Nephron (organoid): Measurements from ENCODE around the gene AIG1.

Experiments used
- H3K27ac Mint-ChIP-seq, 3 experiments: 2 replicates each; pipeline ENCODE4 v1.8.0; 2020; ENCODE audit warnings: mixed read lengths in 3 of 3, mild to moderate bottlenecking in 2 of 3, moderate library complexity in 1 of 3
- H3K27me3 Mint-ChIP-seq: 2 replicates; pipeline ENCODE4 v1.8.0; 2021; ENCODE audit warnings: low read depth, mild to moderate bottlenecking, moderate library complexity, mixed read lengths
- H3K36me3 Mint-ChIP-seq: 2 replicates; pipeline ENCODE4 v1.8.0; 2020; ENCODE audit warnings: low read depth, mixed read lengths
- H3K4me1 Mint-ChIP-seq: 2 replicates; pipeline ENCODE4 v1.8.0; 2020; ENCODE audit warnings: mixed read lengths
- H3K4me3 Mint-ChIP-seq, 3 experiments: 2 replicates each; pipeline ENCODE4 v1.8.0; 2020; ENCODE audit warnings: mild to moderate bottlenecking in 3 of 3, mixed read lengths in 3 of 3, moderate library complexity in 2 of 3
- H3K9me3 Mint-ChIP-seq: 2 replicates; pipeline ENCODE4 v1.8.0; 2020; ENCODE audit warnings: mixed read lengths
- CTCF ChIP-seq, 3 experiments: fragments of 200-600 bp; sonication (generic); IDR thresholded peaks; one replicate each; pipeline ENCODE4 v1.5.0; 2021; ENCODE audit warnings: antibody characterized with exemption in 3 of 3; ENCODE audit not compliant: unreplicated experiment in 3 of 3

Gene AIG1

DNA sequence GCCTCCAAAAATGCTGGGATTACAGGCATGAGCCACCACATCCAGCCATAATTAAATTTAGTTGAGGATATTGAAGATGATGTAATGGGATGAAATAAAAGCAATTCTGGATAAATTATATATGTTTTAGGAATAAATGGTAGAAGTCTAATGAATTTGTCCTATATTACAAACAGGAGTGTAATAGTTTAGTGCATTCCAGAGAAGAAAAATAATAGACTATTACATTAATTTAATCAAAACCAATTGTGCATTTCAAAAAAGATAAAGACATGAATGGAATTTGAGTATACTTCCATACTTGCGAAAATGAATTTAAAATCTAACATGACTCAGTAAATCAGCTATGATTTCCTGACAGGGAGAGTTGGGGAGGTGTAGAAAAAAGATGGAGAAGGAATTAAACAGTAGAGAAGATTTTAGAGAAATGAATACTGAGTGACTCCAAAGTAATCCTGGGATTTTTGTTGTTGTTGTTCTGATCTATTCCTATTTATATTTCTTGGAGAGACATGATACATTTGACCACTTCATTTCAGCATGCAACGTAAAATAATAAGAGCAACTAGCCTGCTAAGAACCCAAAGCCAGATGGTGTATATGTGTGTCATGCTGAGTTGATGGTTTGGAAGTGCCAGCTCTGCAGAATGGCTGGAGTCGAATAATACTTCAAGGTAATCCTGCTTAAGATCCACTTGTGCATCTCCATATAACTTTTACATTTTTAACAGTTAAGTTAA lies 67.4 kb downstream of the AIG1 start:
- no peak for TF ChIP-seq CTCF (IDR thresholded peaks at IDR 0.05; ENCODE audit: unreplicated experiment in 3 of 3)
- peaks cover 34% of the 10 kb centered on the region for H3K36me3 Mint-ChIP-seq
- H3K27me3 Mint-ChIP-seq: no peaks in the 10 kb centered on the region
- no peak overlapping the region for H3K27ac Mint-ChIP-seq
- H3K9me3 Mint-ChIP-seq: peaks cover 15% of the 10 kb centered on the region
- no peaks in the 10 kb centered on the region for H3K4me1 Mint-ChIP-seq
- H3K4me3 Mint-ChIP-seq: no peak overlapping the region

GRCh38 chr6:143128681-143129015 lies 68.0 kb downstream of the AIG1 start:
- TF ChIP-seq CTCF (IDR thresholded peaks at IDR 0.05; ENCODE audit: unreplicated experiment in 3 of 3): no peak
- no peak overlapping the region for H3K27ac Mint-ChIP-seq
- H3K27me3 Mint-ChIP-seq: no peaks in the 10 kb centered on the region
- peaks cover 34% of the 10 kb centered on the region for H3K36me3 Mint-ChIP-seq
- no peak overlapping the region for H3K4me3 Mint-ChIP-seq
- H3K9me3 Mint-ChIP-seq: peaks cover 15% of the 10 kb centered on the region
- no peaks in the 10 kb centered on the region for H3K4me1 Mint-ChIP-seq

DNA sequence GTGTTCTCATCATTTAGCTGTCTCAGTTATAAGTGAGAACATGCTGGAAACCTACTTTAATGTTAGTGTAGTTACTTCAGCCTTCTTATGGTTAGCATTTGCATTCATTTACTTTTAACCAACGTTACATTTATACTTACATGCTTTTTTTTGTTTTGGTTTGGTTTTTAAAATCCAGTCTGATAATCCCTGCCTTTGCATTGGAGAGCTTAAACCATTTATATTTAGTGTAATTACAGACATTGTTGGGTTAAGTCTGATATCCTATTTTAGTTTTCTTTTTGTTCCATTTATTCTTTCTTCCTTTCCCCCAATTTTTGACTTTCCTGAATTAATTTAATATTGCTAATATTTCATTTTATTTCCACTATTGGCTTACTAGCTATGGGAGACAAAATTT lies 70.2 kb downstream of the AIG1 start:
- H3K4me3 Mint-ChIP-seq: no peak overlapping the region
- peaks cover 34% of the 10 kb centered on the region for H3K36me3 Mint-ChIP-seq
- no peaks in the 10 kb centered on the region for H3K27me3 Mint-ChIP-seq
- no peak for TF ChIP-seq CTCF (IDR thresholded peaks at IDR 0.05; ENCODE audit: unreplicated experiment in 3 of 3)
- H3K9me3 Mint-ChIP-seq: peaks cover 15% of the 10 kb centered on the region
- H3K4me1 Mint-ChIP-seq: no peaks in the 10 kb centered on the region
- H3K27ac Mint-ChIP-seq: no peak overlapping the region

DNA sequence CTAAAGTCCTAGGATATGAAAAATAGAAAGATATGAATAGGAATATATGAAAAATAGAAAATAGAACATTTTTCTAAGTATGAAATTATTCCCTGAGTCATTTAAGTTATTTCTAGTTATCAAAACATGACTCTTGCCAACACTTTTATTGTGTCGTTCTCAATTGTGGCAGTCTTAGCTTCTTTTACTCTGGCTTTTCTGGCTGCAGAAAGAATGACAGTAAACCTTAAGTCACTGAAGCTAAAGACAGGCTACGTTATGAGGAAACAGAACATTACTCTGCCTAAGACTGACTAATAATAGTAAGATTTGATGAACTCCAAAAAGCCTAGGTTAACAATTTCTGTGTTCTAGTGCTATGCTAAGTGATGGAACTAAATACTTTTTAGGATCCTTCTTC lies 74.6 kb downstream of the AIG1 start:
- no peak overlapping the region for H3K4me3 Mint-ChIP-seq
- H3K9me3 Mint-ChIP-seq: peaks cover 11% of the 10 kb centered on the region
- H3K4me1 Mint-ChIP-seq: no peaks in the 10 kb centered on the region
- no peaks in the 10 kb centered on the region for H3K27me3 Mint-ChIP-seq
- no peak for TF ChIP-seq CTCF (IDR thresholded peaks at IDR 0.05; ENCODE audit: unreplicated experiment in 3 of 3)
- H3K27ac Mint-ChIP-seq: no peak overlapping the region
- H3K36me3 Mint-ChIP-seq: peaks cover 37% of the 10 kb centered on the region

GRCh38 chr6:143135797-143136561 lies 75.3 kb downstream of the AIG1 start:
- H3K4me1 Mint-ChIP-seq: no peaks in the 10 kb centered on the region
- no peak overlapping the region for H3K4me3 Mint-ChIP-seq
- H3K27me3 Mint-ChIP-seq: no peaks in the 10 kb centered on the region
- TF ChIP-seq CTCF (IDR thresholded peaks at IDR 0.05; ENCODE audit: unreplicated experiment in 3 of 3): no peak
- H3K9me3 Mint-ChIP-seq: peaks cover 7% of the 10 kb centered on the region
- H3K36me3 Mint-ChIP-seq: peaks cover 34% of the 10 kb centered on the region
- H3K27ac Mint-ChIP-seq: no peak overlapping the region

DNA sequence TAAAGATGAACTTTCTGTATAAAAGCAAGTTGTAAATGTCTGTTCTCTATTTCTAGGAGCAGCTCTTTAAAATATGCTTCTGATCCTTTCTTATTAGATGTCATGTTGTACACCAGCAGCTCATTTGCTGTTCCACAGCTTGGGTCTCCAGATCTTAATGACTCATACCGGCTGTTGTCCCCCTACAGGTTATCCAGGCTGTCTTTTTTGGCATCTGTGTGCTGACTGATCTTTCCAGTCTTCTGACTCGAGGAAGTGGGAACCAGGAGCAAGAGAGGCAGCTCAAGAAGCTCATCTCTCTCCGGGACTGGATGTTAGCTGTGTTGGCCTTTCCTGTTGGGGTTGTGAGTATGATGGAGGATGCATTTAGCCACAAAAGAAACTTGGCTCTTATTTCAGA lies 76.0 kb downstream of the AIG1 start:
- no peaks in the 10 kb centered on the region for H3K9me3 Mint-ChIP-seq
- TF ChIP-seq CTCF (IDR thresholded peaks at IDR 0.05; ENCODE audit: unreplicated experiment in 3 of 3): no peak
- peaks cover 30% of the 10 kb centered on the region for H3K36me3 Mint-ChIP-seq
- no peak overlapping the region for H3K27ac Mint-ChIP-seq
- H3K4me3 Mint-ChIP-seq: no peak overlapping the region
- H3K27me3 Mint-ChIP-seq: no peaks in the 10 kb centered on the region
- H3K4me1 Mint-ChIP-seq: no peaks in the 10 kb centered on the region
